GM10266 (cell line): Measurements from ENCODE around the gene UXT.

Experiments used
- DNase-seq: peaks from one replicate; pipeline ENCODE4 v3.0.0; 2012; ENCODE audit errors: extremely low spot score
- TF ChIP-seq, protein P1 (sequence below): IDR thresholded peaks from 2 replicates; pipeline ENCODE4 v1.5.1; 2012; ENCODE audit warnings: mild to moderate bottlenecking, low read depth; ENCODE audit not compliant: control insufficient read depth, insufficient read depth; ENCODE audit errors: missing control alignments

Gene UXT

DNA sequence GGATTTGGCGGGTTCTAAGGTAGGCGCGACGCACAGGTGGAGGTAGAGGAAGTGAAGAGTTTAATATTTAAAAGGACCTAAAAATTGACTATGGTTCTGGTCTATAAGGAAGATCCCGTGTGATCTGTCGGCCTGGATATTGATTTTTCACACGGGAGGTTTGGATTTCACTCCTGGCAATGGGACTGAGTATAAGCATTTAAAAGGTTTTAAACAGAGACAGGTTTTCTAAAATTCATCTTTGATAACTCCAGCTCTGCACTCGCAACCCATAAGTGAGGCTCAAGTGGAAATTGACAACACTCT, 394 bp upstream of the UXT start:
- no peak for DNase-seq
- TF ChIP-seq, protein P1, sequence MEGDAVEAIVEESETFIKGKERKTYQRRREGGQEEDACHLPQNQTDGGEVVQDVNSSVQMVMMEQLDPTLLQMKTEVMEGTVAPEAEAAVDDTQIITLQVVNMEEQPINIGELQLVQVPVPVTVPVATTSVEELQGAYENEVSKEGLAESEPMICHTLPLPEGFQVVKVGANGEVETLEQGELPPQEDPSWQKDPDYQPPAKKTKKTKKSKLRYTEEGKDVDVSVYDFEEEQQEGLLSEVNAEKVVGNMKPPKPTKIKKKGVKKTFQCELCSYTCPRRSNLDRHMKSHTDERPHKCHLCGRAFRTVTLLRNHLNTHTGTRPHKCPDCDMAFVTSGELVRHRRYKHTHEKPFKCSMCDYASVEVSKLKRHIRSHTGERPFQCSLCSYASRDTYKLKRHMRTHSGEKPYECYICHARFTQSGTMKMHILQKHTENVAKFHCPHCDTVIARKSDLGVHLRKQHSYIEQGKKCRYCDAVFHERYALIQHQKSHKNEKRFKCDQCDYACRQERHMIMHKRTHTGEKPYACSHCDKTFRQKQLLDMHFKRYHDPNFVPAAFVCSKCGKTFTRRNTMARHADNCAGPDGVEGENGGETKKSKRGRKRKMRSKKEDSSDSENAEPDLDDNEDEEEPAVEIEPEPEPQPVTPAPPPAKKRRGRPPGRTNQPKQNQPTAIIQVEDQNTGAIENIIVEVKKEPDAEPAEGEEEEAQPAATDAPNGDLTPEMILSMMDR, result no peak

- no peak for DNase-seq
- TF ChIP-seq, protein P1, result no peak
Observed at GRCh38 chrX:47658301-47658683, 688 bp downstream of the UXT start.

DNA sequence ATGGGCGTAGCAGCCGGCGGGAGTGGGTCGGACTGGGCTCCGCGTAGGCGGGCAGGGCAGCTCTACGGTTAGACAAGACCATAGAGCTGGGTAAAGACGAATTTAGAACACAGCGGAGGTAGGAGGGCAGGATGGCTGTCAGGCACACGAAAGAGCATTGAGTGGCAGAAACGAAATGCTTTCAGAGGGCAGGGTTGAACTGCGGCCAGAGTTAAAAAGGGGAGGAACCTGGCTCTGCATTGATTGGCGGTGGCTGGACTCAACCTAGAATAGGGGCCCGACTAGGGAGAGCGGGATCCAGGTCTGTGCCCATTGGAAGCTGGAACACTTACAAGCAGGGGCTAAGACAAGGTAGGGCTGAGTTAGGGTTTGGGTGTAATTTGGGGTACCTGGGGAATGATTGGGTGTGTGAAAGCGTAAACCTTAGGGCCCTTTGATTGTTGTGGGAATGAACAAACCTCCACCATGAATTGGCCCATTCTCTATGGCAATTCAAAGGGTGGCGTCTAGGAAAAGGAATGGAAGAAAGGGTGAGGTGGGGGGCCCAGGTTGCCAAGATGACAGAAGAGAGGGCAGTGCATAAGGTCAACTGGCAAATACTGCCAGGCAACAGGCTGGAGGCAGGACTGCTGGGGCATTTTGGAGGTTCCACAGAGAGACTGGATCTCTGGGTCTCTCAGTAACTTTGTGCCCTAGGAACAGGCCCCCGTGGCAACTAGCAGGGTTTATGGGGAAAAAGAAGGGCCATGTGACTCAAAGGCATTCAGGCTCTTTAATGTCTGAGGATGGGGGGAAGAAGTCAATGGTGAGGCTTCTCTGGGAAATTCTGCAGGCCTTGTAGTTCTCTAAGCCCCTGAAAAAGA, 7.7 kb downstream of the UXT start:
- DNase-seq, result no peak
- TF ChIP-seq, protein P1, result no peak

DNA sequence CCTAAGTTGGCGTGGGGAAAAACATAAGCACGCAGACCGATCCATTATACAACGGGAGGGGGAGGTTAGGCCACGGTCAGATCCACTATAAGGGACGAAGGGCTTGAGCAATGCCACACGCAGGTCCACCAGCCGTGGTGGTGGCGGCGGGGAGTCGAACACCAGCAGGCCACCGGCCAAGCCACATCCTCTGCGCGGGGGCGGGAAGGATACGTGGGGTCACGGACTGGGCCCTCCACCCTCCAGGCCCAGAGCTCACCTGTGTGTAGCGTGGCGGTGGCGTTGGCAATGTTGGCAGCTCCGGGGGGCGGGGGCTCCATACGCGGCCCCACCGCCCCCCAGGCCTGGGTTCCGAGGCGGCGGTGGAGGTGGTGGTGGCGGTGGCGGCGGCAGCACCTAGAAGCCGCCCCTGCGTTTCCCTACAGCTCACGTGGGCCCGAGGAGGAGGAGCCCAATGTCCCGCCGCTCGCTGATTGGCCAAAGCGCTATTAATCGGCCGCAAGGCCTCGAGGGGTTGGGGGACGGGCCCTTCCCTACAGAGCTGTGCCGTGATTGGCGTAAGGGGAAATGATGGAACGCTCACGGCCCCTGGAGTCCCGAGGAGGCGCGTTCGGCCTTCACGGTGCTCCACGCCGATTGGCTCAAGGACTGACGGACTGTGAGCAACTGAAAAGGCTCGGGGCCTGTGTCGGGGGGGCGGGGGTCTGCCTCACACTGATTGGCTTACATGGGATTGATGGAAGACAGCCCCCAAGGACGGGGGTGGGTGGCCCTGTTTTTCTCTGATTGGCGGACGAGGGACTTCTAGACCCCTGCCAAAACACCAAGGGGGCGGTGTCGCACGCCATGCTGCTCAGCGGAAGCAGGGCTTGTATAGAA, 8.6 kb downstream of the UXT start, which contains the start of gene ELK1:
Gene ELK1, minus strand, starts transcription at position 400 of the 879 bp plus-strand sequence. CDS start 9,122 bp downstream, outside the sequence.
- TF ChIP-seq, protein P1, result no peak
- DNase-seq, result peak; percentile 83

DNA sequence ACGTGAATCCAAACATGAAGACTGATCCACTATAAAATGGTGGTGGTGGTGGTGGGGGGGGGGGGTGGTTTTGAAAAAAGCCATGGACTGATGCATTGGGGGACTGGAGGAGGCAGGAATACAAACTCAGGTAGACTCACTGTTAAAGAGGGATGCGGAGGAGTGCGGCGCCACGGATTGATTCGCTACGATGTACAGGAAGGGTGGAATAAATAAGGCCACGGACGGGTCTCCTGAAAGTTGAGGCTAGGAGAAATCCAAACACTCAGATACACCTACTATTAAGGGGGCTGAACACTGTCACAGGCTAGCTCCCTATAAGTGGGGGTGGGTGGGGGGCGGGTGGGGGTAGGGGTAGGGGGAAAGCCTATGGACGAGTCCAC, 9.2 kb downstream of the UXT start:
- TF ChIP-seq, protein P1, result no peak
- DNase-seq, result no peak

DNA sequence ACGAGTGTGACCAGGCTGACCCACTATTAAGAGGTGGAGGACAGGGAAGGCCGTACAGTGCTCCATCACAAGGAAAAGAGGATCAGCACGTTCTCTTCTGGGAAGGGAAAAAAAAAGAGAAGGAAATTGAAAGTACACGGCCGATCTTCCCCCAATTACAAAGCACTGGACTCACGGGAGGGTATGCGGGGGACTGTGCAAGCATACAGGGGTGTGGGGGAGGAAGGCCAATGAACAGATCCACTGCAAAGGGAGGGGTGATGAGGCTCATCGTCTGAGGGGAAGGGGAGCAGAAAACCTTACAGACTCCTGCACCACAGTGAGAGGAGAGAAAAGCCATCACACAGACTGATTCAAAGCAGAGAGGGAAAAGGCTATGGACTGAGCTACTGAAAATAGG, 9.7 kb downstream of the UXT start:
- DNase-seq, result no peak
- TF ChIP-seq, protein P1, result no peak

DNA sequence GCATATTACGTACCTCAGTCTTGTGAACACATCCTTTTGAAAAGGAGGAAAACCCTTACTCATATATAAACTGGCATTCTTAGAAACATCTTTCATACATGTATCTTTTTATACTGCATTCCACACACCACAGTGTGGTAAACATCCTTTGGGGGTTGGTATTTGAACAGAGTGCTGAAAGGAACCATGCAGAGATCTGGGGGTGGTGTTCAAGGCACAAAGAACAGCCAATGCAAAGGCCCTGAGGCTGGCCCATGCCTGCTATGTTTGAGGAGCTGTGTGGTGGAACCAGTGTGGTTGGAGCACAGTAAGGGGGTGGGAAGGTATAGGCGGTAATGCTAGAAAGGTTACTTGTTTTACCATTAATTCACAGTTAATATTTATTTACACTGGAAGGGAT, 10.6 kb downstream of the UXT start:
- no peak for DNase-seq
- TF ChIP-seq, protein P1, result no peak
